Spleen (tissue), 7 donors: Measurements from ENCODE around the gene ATXN7.

Source experiments
- CTCF ChIP-seq, 11 experiments: fragments of 200-600 bp in 7 of 11; fragments of 450-650 bp in 4 of 11; sonication (generic) in 4 of 11; IDR thresholded peaks in 8 of 11; conservative IDR thresholded peaks in 3 of 11; 1 replicate in 7 of 11; 2 replicates in 4 of 11; pipeline versions ENCODE4 v1.4.0 to v1.8.0; 2016 to 2021; ENCODE audit warnings: antibody characterized with exemption in 11 of 11, inconsistent platforms in 4 of 11, mild to moderate bottlenecking in 1 of 11
- POLR2A ChIP-seq, 3 donors: fragments of 450-650 bp; IDR thresholded peaks; one replicate each; pipeline ENCODE4 v1.5.1; 2017; ENCODE audit warnings: antibody characterized with exemption in 3 of 3, mild to moderate bottlenecking in 1 of 3
- POLR2AphosphoS5 ChIP-seq, 3 donors: sonication (generic); formaldehyde crosslinking; IDR thresholded peaks; one replicate each; pipeline ENCODE4 v1.5.1; 2017; ENCODE audit warnings: antibody characterized with exemption in 3 of 3
- donor health status: DM: no; HTN: no; CAD: no; lungs with moderate emphysema.
- donor health status: DM: no; HTN: no; CAD: no.
- donor health status: DM: no; HTN: no; CAD: no.

- peak in 1 of 3 donors; percentile 54 for TF ChIP-seq POLR2AphosphoS5 (IDR thresholded peaks at IDR 0.05)
- no peak for TF ChIP-seq CTCF (IDR thresholded peaks at IDR 0.05 in 8 of 11, conservative IDR thresholded peaks at IDR 0.05 in 3 of 11)
- no peak for TF ChIP-seq POLR2A (IDR thresholded peaks at IDR 0.05)
These were observed 112.6 kb downstream of the ATXN7 start for GRCh38 chr3:63976161-63976871.
